H1 (cell line): Measurements from ENCODE around the gene GPSM1. TPM values are rescaled to one million over a fixed set of nuclear protein-coding genes. Genes with fewer than 3 reads are reported as not detected.
A peak's percentile ranks its signal among the peaks of the same experiment; 100 is the strongest.

Source experiments
- CTCF ChIA-PET: fragments of 300-600 bp; sonication (Branson Sonifier 250); formaldehyde crosslinking; loops from one replicate; lab custom pipeline; 2021; ENCODE audit not compliant: partially characterized antibody; lab: Charles Lee
- POLR2A ChIA-PET: fragments of 300-600 bp; sonication (Branson Sonifier 250); formaldehyde crosslinking; loops from one replicate; lab custom pipeline; 2021; ENCODE audit warnings: inconsistent platforms; ENCODE audit not compliant: partially characterized antibody; lab: Charles Lee
- DNase-seq, 2 experiments: peaks; one replicate each; pipeline versions ENCODE4 v3.0.0 to v3.0.0-alpha.2; 2010 to 2022; ENCODE audit warnings: low spot score in 2 of 2, low read depth in 1 of 2, mixed read lengths in 1 of 2
- FAIRE-seq: peaks from 2 replicates; lab custom pipeline; 2011; peaks lifted over from hg19 to GRCh38; lab: Jason Lieb, UNC
- H2AFZ ChIP-seq: 2 replicates; pipeline ENCODE4 v1.8.1; 2012; ENCODE audit warnings: low read length, inconsistent platforms
- H2AK5ac ChIP-seq: 2 replicates; pipeline ENCODE4 v1.6.1; 2013; ENCODE audit warnings: low read depth, low read length
- H2BK120ac ChIP-seq: replicated peaks from 2 replicates; pipeline ENCODE3; 2013; ENCODE audit warnings: low read depth, low read length, inconsistent platforms
- H2BK12ac ChIP-seq: 2 replicates; pipeline ENCODE4 v1.6.1; 2013; ENCODE audit warnings: low read depth, low read length
- H2BK15ac ChIP-seq: 2 replicates; pipeline ENCODE4 v1.6.1; 2013; ENCODE audit warnings: low read length
- H2BK20ac ChIP-seq: 2 replicates; pipeline ENCODE4 v1.6.1; 2013; ENCODE audit warnings: low read length
- H2BK5ac ChIP-seq: 2 replicates; pipeline ENCODE4 v1.6.1; 2013; ENCODE audit warnings: low read depth, low read length
- H3K14ac ChIP-seq: 2 replicates; pipeline ENCODE4 v1.6.1; 2013; ENCODE audit warnings: inconsistent platforms; ENCODE audit not compliant: insufficient read length
- H3K18ac ChIP-seq: 2 replicates; pipeline ENCODE4 v1.6.1; 2013; ENCODE audit warnings: low read length; ENCODE audit errors: extremely low read depth
- H3K23ac ChIP-seq: 2 replicates; pipeline ENCODE4 v1.6.1; 2013; ENCODE audit warnings: inconsistent platforms; ENCODE audit not compliant: insufficient read length
- H3K23me2 ChIP-seq: 2 replicates; pipeline ENCODE4 v1.6.1; 2013; ENCODE audit warnings: low read depth, low read length
- H3K27ac ChIP-seq: 2 replicates; pipeline ENCODE4 v1.6.1; 2011; ENCODE audit warnings: low read depth, low read length, inconsistent platforms
- H3K27me3 ChIP-seq, 4 experiments: replicated peaks in 1 of 4; 1 replicate in 1 of 4; 2 replicates in 3 of 4; pipeline versions ENCODE4 v1.6.1 to v1.8.1; 2011 to 2013; ENCODE audit warnings: low read length in 3 of 4, mild to moderate bottlenecking in 3 of 4, inconsistent platforms in 2 of 4, mixed read lengths in 2 of 4, moderate library complexity in 1 of 4; ENCODE audit not compliant: control insufficient read depth in 3 of 4, insufficient read depth in 3 of 4; ENCODE audit errors: extremely low read depth in 1 of 4
- H3K36me3 ChIP-seq, 4 experiments: 2 replicates each; pipeline versions ENCODE4 v1.6.1 to v1.8.1; 2011 to 2013; ENCODE audit warnings: mild to moderate bottlenecking in 4 of 4, low read length in 3 of 4, moderate library complexity in 2 of 4, control low read depth in 1 of 4, inconsistent platforms in 1 of 4; ENCODE audit not compliant: insufficient read depth in 4 of 4, control insufficient read depth in 2 of 4
- H3K4ac ChIP-seq: replicated peaks from 2 replicates; pipeline ENCODE3; 2013; ENCODE audit warnings: low read length, low read depth, mixed read lengths, inconsistent platforms; ENCODE audit not compliant: insufficient read length
- H3K4me1 ChIP-seq, 4 experiments: replicated peaks in 1 of 4; 1 replicate in 1 of 4; 2 replicates in 3 of 4; pipeline versions ENCODE4 v1.6.1 to v1.8.1; 2011 to 2013; ENCODE audit warnings: low read length in 3 of 4, inconsistent platforms in 2 of 4, mixed read lengths in 1 of 4; ENCODE audit not compliant: insufficient read depth in 4 of 4, control insufficient read depth in 3 of 4
- H3K4me2 ChIP-seq, 2 experiments: 2 replicates each; pipeline versions ENCODE4 v1.6.1 to v1.8.1; 2011 to 2013; ENCODE audit warnings: low read depth in 2 of 2, low read length in 2 of 2, control low read depth in 1 of 2, inconsistent platforms in 1 of 2, mild to moderate bottlenecking in 1 of 2; ENCODE audit not compliant: insufficient read depth in 1 of 2
- H3K4me3 ChIP-seq, 4 experiments: fragments of 200-600, 300-600 bp in 1 of 4; sonication (generic), shearing (Covaris generic), sonication (Bioruptor Twin) in 1 of 4; 2 replicates each; pipeline versions ENCODE4 v1.5.1 to v1.8.1; 2011 to 2016; ENCODE audit warnings: low read length in 4 of 4, low read depth in 3 of 4, control low read depth in 2 of 4, inconsistent platforms in 2 of 4, mild to moderate bottlenecking in 2 of 4, mixed read lengths in 1 of 4, moderate library complexity in 1 of 4; ENCODE audit not compliant: insufficient read depth in 2 of 4; ENCODE audit errors: extremely low read depth in 1 of 4
- H3K56ac ChIP-seq: replicated peaks from 2 replicates; pipeline ENCODE3; 2013; ENCODE audit warnings: low read depth, mild to moderate bottlenecking, mixed read lengths, low read length, inconsistent platforms; ENCODE audit not compliant: insufficient read length
- H3K79me1 ChIP-seq: 2 replicates; pipeline ENCODE4 v1.6.1; 2013; ENCODE audit warnings: low read depth, low read length, control low read depth
- H3K79me2 ChIP-seq, 2 experiments: 2 replicates each; pipeline versions ENCODE4 v1.6.1 to v1.8.1; 2012 to 2013; ENCODE audit warnings: low read length in 2 of 2, mild to moderate bottlenecking in 2 of 2, inconsistent platforms in 1 of 2; ENCODE audit not compliant: insufficient read depth in 2 of 2, control insufficient read depth in 1 of 2
- H3K9ac ChIP-seq, 4 experiments: replicated peaks in 1 of 4; 1 replicate in 1 of 4; 2 replicates in 3 of 4; pipeline versions ENCODE4 v1.6.1 to v1.8.1; 2011 to 2013; ENCODE audit warnings: low read depth in 3 of 4, low read length in 3 of 4, control low read depth in 2 of 4, mild to moderate bottlenecking in 2 of 4, moderate library complexity in 2 of 4, inconsistent platforms in 1 of 4; ENCODE audit errors: extremely low read depth in 1 of 4
- H3K9me3 ChIP-seq, 2 experiments: 2 replicates each; pipeline versions ENCODE4 v1.6.1 to v1.8.1; 2012 to 2013; ENCODE audit warnings: mild to moderate bottlenecking in 2 of 2, moderate library complexity in 2 of 2, control low read depth in 1 of 2, inconsistent platforms in 1 of 2, low read depth in 1 of 2, low read length in 1 of 2, mixed read lengths in 1 of 2; ENCODE audit not compliant: insufficient read depth in 2 of 2
- H4K20me1 ChIP-seq, 2 experiments: replicated peaks in 1 of 2; 2 replicates each; pipeline versions ENCODE3 to v1.8.1; 2011 to 2013; ENCODE audit warnings: inconsistent platforms in 2 of 2, low read length in 2 of 2, mild to moderate bottlenecking in 1 of 2; ENCODE audit not compliant: insufficient read depth in 2 of 2, control insufficient read depth in 1 of 2
- H4K5ac ChIP-seq: 2 replicates; pipeline ENCODE4 v1.6.1; 2013; ENCODE audit warnings: low read length, low read depth, mixed read lengths, inconsistent platforms; ENCODE audit not compliant: insufficient read length
- H4K8ac ChIP-seq: 2 replicates; pipeline ENCODE4 v1.8.0; 2013; ENCODE audit warnings: mild to moderate bottlenecking, moderate library complexity, low read length, inconsistent platforms; ENCODE audit not compliant: insufficient read depth; ENCODE audit errors: extremely low read depth
- H4K91ac ChIP-seq: replicated peaks from 2 replicates; pipeline ENCODE3; 2013; ENCODE audit warnings: low read length, mixed read lengths, inconsistent platforms; ENCODE audit not compliant: insufficient read length
- FOSL1 ChIP-seq: IDR thresholded peaks from 2 replicates; pipeline ENCODE4 v1.6.1; 2011; ENCODE audit warnings: mild to moderate bottlenecking, low read depth, low read length, moderate library complexity; ENCODE audit not compliant: insufficient read depth
- GTF2F1 ChIP-seq: IDR thresholded peaks from 2 replicates; pipeline ENCODE4 v1.6.1; 2012; ENCODE audit warnings: low read depth, low read length, improper control_type of control experiment, borderline replicate concordance
- HDAC2 ChIP-seq, 2 experiments: fragments of 300-600 bp in 1 of 2; sonication (generic) in 1 of 2; IDR thresholded peaks; 2 replicates each; pipeline ENCODE4 v1.6.1; 2011 to 2012; ENCODE audit warnings: low read depth in 2 of 2, low read length in 2 of 2, mild to moderate bottlenecking in 2 of 2, moderate library complexity in 2 of 2, borderline replicate concordance in 1 of 2, inconsistent platforms in 1 of 2
- HDAC6 ChIP-seq: IDR thresholded peaks from one replicate; pipeline ENCODE4 v1.7.1; 2012; ENCODE audit warnings: low read depth, mild to moderate bottlenecking, inconsistent platforms, low read length, moderate library complexity
- MAX ChIP-seq: IDR thresholded peaks from 2 replicates; pipeline ENCODE4 v1.6.1; 2012; ENCODE audit warnings: inconsistent platforms
- POLR2AphosphoS5 ChIP-seq: IDR thresholded peaks from 2 replicates; pipeline ENCODE4 v1.6.1; 2011; ENCODE audit warnings: low read depth, low read length
- RXRA ChIP-seq: IDR thresholded peaks from 2 replicates; pipeline ENCODE4 v1.6.1; 2011; ENCODE audit warnings: low read depth, mild to moderate bottlenecking, low read length, moderate library complexity; ENCODE audit not compliant: insufficient read depth
- SP2 ChIP-seq: IDR thresholded peaks from 2 replicates; pipeline ENCODE4 v1.6.1; 2012; ENCODE audit warnings: mild to moderate bottlenecking, low read length, inconsistent platforms
- SRF ChIP-seq: IDR thresholded peaks from 2 replicates; pipeline ENCODE4 v1.6.1; 2011; ENCODE audit warnings: mild to moderate bottlenecking, low read depth, low read length, moderate library complexity
- WGBS, 2 experiments: shearing (Covaris generic) in 1 of 2; methylation state at CpG; one replicate each; pipeline versions ENCODE4 v1.1.6 to v1.1.7; 2013 to 2015; ENCODE audit warnings: low lambda C conversion rate in 2 of 2, mixed read lengths in 2 of 2, inconsistent platforms in 1 of 2, low coverage in 1 of 2, missing lambda C conversion rate in 1 of 2; ENCODE audit not compliant: insufficient replicate concordance in 2 of 2, insufficient coverage in 1 of 2, insufficient read length in 1 of 2; ENCODE audit errors: extremely low coverage in 1 of 2, missing lambda C conversion rate in 1 of 2; 5-methylcytosine and 5-hydroxymethylcytosine counted together
- polyA plus RNA-seq, 7 experiments: library from polyadenylated mRNA; depleted of rRNA in 3 of 7; stranded (reverse) in 5 of 7; unstranded in 2 of 7; fragments of >200 nt in 5 of 7; fragments of 200-250 nt in 2 of 7; gene quantifications; 1 replicate in 5 of 7; 2 replicates in 1 of 7; 4 replicates in 1 of 7; pipeline versions ENCODE4 v1.2.1 to v1.2.3, GENCODE V29; 2011 to 2013; ENCODE audit warnings: missing spikeins in 2 of 7, mixed read lengths in 2 of 7
- total RNA-seq: library from RNA; stranded (reverse); fragmentation: NEBNext Ultra II Directional; extraction: Animal tissue kit (Norgen Biotek cat#: 25700); gene quantifications from 2 replicates; pipeline ENCODE4 v1.2.1, GENCODE V29; 2021
- TF ChIP-seq, protein P1 (sequence below), 3 experiments: IDR thresholded peaks; 1 replicate in 2 of 3; 2 replicates in 1 of 3; pipeline versions ENCODE4 v1.5.1 to v1.6.1; 2011; ENCODE audit warnings: low read length in 3 of 3, mild to moderate bottlenecking in 3 of 3, inconsistent platforms in 2 of 3, low read depth in 1 of 3, moderate library complexity in 1 of 3; ENCODE audit not compliant: insufficient read depth in 1 of 3; ENCODE audit errors: control extremely low read depth in 1 of 3

The GPSM1 gene
- total and polyA plus RNA-seq, 2 of the 8 experiments (the other 6 are each of a cell fraction or from before 2014, with no cell fraction given) = 12.8 to 18.0 TPM

GRCh38 chr9:136322756-136323330 is 4.5 kb upstream of the GPSM1 start:
- Histone ChIP-seq H3K56ac (no peak overlapping the region), H3K4me2 (no peak overlapping the region), H3K79me1 (no peaks in the 10 kb centered on the region), H4K5ac (no peak overlapping the region), H3K79me2 (no peaks in the 10 kb centered on the region), H3K14ac (no peak overlapping the region), H2BK20ac (no peak overlapping the region), H2BK12ac (peak overlapping the region; percentile 46; the same call in 1 of the 2 replicates), H3K18ac (no peak overlapping the region), H2AFZ (no peak overlapping the region), H3K4me1 (peaks cover 0 to 13% (median 12%) of the 10 kb centered on the region in 4 experiments; a peak in 5 of 7 replicates), H2BK5ac (no peak overlapping the region), H3K27ac (no peak overlapping the region), H2BK120ac (no peak overlapping the region), H4K91ac (peak overlapping the region; percentile 22), H4K8ac (no peak overlapping the region), H2BK15ac (no peak overlapping the region), H3K36me3 (no peaks in the 10 kb centered on the region), H3K9me3 (no peaks in the 10 kb centered on the region), H3K4me3 (no peak overlapping the region), H3K27me3 (no peaks in the 10 kb centered on the region), H4K20me1 (no peaks in the 10 kb centered on the region), H3K23ac (no peak overlapping the region), H3K23me2 (peaks cover 1% of the 10 kb centered on the region; the same call in 1 of the 2 replicates), H3K4ac (no peak overlapping the region), H3K9ac (no peak overlapping the region), H2AK5ac (no peak overlapping the region)
- CTCF ChIA-PET = interaction anchor here (1.0 to 2.9 kb wide), 14 partner anchors 9 to 349 kb away, joined by 3 to 46 read pairs (median 5); partner anchors contain the start of gene DNLZ
- FAIRE-seq = no peak
- DNase-seq = no peak
- WGBS, 2 experiments = 93% methylated on average over 21 of the region's 23 CpGs; no CpG with 5 or more reads in 1 of the 2 experiments
- POLR2A ChIA-PET = interaction anchor here (1.0 to 1.5 kb wide), 5 partner anchors 10 to 66 kb away, joined by 3 to 6 read pairs (median 4); no protein-coding TSS in a partner anchor
- TF ChIP-seq SP2 (no peak), MAX (no peak), HDAC2 (IDR thresholded peaks at IDR 0.05; ENCODE audit: borderline replicate concordance in 1 of 2, low read depth in 2 of 2, low read length in 2 of 2) (no peak), POLR2AphosphoS5 (no peak), RXRA (no peak), FOSL1 (no peak), HDAC6 (no peak), SRF (no peak), GTF2F1 (no peak)
- TF ChIP-seq, protein P1, sequence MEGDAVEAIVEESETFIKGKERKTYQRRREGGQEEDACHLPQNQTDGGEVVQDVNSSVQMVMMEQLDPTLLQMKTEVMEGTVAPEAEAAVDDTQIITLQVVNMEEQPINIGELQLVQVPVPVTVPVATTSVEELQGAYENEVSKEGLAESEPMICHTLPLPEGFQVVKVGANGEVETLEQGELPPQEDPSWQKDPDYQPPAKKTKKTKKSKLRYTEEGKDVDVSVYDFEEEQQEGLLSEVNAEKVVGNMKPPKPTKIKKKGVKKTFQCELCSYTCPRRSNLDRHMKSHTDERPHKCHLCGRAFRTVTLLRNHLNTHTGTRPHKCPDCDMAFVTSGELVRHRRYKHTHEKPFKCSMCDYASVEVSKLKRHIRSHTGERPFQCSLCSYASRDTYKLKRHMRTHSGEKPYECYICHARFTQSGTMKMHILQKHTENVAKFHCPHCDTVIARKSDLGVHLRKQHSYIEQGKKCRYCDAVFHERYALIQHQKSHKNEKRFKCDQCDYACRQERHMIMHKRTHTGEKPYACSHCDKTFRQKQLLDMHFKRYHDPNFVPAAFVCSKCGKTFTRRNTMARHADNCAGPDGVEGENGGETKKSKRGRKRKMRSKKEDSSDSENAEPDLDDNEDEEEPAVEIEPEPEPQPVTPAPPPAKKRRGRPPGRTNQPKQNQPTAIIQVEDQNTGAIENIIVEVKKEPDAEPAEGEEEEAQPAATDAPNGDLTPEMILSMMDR (IDR thresholded peaks at IDR 0.05; ENCODE audit: control extremely low read depth in 1 of 3, insufficient read depth in 1 of 3, low read depth in 1 of 3, low read length in 3 of 3) = no peak
